ENCODE measurements around the gene FRG2.

GRCh38 chr4:190019023-190019858 is 7.8 kb downstream of the FRG2 start:
- TF ChIP-seq POLR2AphosphoS5 (IDR thresholded peaks at IDR 0.05), result no peak
- TF ChIP-seq CTCF (IDR thresholded peaks at IDR 0.05), result no peak
- TF ChIP-seq POLR2A (IDR thresholded peaks at IDR 0.05), result no peak
- no peak for TF ChIP-seq EP300 (IDR thresholded peaks at IDR 0.05)

All from suprapubic skin (tissue), 4 donors.